ENCODE results near the gene ZDHHC11. TPM values are rescaled to one million over a fixed set of nuclear protein-coding genes. Genes with fewer than 3 reads are reported as not detected.
"Not testable (repeated sequence)": the region's sequence is repeated elsewhere in the genome, so short reads cannot be mapped to it uniquely, and the experiment has no call there.

Gene ZDHHC11
- total RNA-seq, 1 experiment from 2014 or later: 2.1 TPM

GRCh38 chr5:884345-885126, 33.8 kb upstream of the ZDHHC11 start:
- H3K9me3 ChIP-seq (replicated peaks): no peaks in the 10 kb centered on the region
- H3K27me3 ChIP-seq: no peaks in the 10 kb centered on the region
- no peak overlapping the region for H3K4me3 ChIP-seq
- no peaks in the 10 kb centered on the region for H3K4me1 ChIP-seq
- DNase-seq: no peak
- peaks cover 45% of the 10 kb centered on the region for H3K36me3 ChIP-seq
- no peak overlapping the region for H3K27ac ChIP-seq

DNA sequence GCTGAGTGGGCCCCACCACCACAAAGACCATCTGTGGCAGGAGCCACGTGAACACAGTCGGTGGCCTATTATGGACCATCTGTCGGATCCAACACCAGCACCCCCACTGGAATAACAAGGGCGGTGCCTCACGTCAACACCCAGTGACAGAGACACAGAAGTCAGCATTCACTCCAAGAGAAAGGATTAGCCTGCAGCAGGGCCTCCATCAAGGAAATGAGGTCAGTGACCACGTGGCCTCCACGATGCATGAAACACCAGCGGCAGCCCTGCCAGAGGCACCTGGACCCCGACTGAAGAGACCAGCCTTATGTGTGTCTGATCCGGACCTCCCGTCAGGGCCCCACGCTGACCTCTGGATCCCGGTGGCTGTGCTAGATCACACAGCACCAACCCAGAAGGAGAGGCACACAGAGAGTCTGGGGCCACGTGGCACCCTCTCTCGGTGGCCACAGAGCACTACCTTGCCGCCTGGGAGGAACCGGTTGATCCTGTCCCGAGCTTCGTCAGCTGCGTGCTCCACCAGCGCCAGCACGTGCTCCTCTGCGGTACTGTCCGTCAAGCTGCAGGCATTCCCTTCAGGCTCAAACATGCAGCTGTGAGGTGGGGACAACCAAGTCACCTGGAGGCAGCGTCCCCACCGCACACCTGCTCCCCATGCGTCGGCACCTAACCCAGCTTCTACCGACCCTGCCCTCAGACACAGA, 32.8 kb upstream of the ZDHHC11 start:
- Histone ChIP-seq H3K27me3 (no peaks in the 10 kb centered on the region), H3K27ac (no peak overlapping the region), H3K36me3 (peaks cover 43% of the 10 kb centered on the region), H3K9me3 (replicated peaks) (no peaks in the 10 kb centered on the region), H3K4me3 (no peak overlapping the region), H3K4me1 (no peaks in the 10 kb centered on the region)
- DNase-seq: no peak

- Histone ChIP-seq H3K4me3 (no peak overlapping the region), H3K9me3 (replicated peaks) (no peaks in the 10 kb centered on the region), H3K4me1 (no peaks in the 10 kb centered on the region), H3K36me3 (peaks cover 38% of the 10 kb centered on the region), H3K27me3 (no peaks in the 10 kb centered on the region), H3K27ac (no peak overlapping the region)
- no peak for DNase-seq
Measured at GRCh38 chr5:882253-883183, 31.7 kb upstream of the ZDHHC11 start.

GRCh38 chr5:881551-881935, 30.8 kb upstream of the ZDHHC11 start:
- H3K27me3 ChIP-seq: no peaks in the 10 kb centered on the region
- peaks cover 31% of the 10 kb centered on the region for H3K36me3 ChIP-seq
- no peaks in the 10 kb centered on the region for H3K4me1 ChIP-seq
- H3K4me3 ChIP-seq: no peak overlapping the region
- no peaks in the 10 kb centered on the region for H3K9me3 ChIP-seq (replicated peaks)
- H3K27ac ChIP-seq: no peak overlapping the region
- DNase-seq: no peak

DNA sequence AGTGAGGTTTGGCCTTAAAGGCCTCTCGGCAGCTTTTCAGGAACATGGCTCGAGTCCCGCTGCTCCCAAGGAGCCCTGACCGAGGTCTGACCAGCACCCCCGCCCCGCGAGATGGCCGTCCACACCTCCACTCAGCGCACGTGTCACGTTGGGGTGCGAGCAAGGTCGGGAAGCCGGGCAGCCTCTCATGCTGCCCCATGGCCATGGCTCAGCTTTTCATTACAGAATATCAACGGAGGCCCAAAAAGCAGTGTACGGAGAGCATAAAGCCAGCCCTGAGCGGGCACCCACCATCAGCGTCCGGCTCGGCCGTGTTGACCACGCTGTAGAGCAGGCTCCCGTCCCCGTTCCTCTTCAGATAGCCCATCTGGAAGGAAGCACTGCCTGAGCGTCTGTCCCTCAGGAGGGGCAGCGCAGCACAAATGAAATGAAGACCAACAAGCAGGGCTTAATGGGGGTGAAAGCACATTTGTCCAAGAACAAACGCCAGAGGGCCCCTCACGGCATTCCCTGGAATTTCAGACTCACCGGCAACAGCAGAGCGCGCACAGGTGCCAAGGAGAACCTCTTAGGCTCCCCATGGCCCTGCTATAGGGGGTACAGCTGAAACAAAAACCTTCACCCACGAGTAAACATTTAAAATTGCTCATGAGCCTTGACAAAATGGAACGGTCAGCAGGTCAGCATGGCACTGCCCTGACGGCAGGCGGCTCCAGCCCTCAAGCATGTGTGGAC, 30.2 kb upstream of the ZDHHC11 start:
- no peak for DNase-seq
- Histone ChIP-seq H3K4me1 (no peaks in the 10 kb centered on the region), H3K36me3 (peaks cover 25% of the 10 kb centered on the region), H3K27ac (no peak overlapping the region), H3K9me3 (replicated peaks) (no peaks in the 10 kb centered on the region), H3K4me3 (no peak overlapping the region), H3K27me3 (no peaks in the 10 kb centered on the region)

DNA sequence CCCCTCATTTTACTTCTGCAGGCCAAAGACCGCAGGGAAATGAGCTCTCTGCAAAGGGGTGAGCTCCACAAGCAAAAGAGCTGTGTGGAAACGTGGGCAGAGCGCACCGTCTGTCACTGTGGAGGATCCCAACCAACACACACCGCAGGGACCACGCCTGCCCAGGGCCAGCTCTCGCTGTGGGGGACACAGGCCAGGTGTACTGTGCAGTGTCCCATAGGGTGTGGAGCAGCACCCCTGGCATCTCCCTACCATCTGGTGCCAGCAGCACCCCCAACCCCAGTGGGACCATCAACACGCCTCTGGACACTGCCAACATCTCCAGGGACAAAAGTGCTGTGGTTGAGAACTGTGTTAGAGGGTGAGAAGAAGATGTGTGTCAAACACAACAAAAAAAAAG, 27.9 kb upstream of the ZDHHC11 start:
- not testable (repeated sequence) for H3K36me3 ChIP-seq; H3K4me3 ChIP-seq; DNase-seq; H3K27ac ChIP-seq; H3K27me3 ChIP-seq; H3K4me1 ChIP-seq; H3K9me3 ChIP-seq (replicated peaks)

- no peaks in the 10 kb centered on the region for H3K9me3 ChIP-seq (replicated peaks)
- H3K27me3 ChIP-seq: no peaks in the 10 kb centered on the region
- no peak overlapping the region for H3K4me3 ChIP-seq
- DNase-seq: no peak
- no peaks in the 10 kb centered on the region for H3K4me1 ChIP-seq
- H3K36me3 ChIP-seq: peaks cover 2% of the 10 kb centered on the region; the same call in 1 of the 2 replicates
- no peak overlapping the region for H3K27ac ChIP-seq
Measured at GRCh38 chr5:878125-878524, 27.3 kb upstream of the ZDHHC11 start.

DNA sequence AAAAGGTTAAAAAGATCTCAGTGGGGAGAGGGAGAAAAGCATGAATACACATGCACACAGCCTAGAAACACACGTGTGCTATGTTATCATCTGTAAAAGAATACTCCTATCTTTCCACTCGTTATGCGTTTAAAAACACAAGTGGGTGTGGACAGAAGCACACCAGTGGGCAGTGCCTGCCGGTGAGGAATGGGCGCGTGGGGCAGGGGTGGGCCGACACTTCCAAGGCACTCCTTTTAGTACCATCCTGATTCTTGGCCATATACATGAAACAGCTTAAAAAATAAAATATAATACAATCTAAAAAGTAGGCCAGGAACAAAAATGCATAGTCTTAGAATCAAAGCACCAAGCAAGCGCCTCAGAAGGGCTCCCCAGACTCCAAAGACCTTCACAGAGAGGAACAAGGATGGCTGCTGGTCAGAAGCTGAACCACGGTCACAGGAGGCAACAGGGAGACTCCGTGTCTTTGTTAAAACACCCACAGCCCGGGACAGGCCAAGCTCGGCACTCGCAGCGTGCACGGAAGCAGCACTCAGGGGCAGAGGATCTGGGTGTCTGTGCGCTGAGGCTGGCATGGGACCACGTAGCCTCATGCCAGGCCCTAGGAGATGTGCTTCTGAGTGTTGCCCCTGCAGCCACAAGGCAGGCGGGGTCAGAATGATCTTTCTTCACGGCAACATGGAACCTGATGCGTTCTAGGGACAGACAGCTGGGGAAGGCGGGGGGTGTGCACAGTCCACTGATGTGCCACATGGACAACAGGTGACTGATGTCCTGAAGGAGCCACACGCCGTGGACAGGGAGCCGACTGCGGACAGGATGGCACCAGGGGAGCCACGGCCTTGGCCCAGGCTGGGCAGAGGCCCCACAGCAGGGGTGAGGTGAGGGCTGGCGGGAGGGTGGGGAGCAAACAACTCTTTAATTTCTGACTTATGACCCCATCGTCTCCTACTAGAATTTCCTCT, 25.9 kb upstream of the ZDHHC11 start:
- no peaks in the 10 kb centered on the region for H3K9me3 ChIP-seq (replicated peaks)
- H3K36me3 ChIP-seq: peaks cover 2% of the 10 kb centered on the region; the same call in 1 of the 2 replicates
- no peak overlapping the region for H3K4me3 ChIP-seq
- H3K27me3 ChIP-seq: no peaks in the 10 kb centered on the region
- H3K27ac ChIP-seq: no peak overlapping the region
- no peaks in the 10 kb centered on the region for H3K4me1 ChIP-seq
- no peak for DNase-seq

GRCh38 chr5:875931-876330, 25.1 kb upstream of the ZDHHC11 start:
- Histone ChIP-seq H3K9me3 (replicated peaks) (no peaks in the 10 kb centered on the region), H3K27me3 (no peaks in the 10 kb centered on the region), H3K27ac (no peak overlapping the region), H3K4me3 (no peak overlapping the region), H3K4me1 (no peaks in the 10 kb centered on the region), H3K36me3 (peaks cover 7% of the 10 kb centered on the region; the same call in 1 of the 2 replicates)
- no peak for DNase-seq

- Histone ChIP-seq H3K36me3 (peaks cover 20% of the 10 kb centered on the region; the same call in 1 of the 2 replicates), H3K27ac (no peak overlapping the region), H3K27me3 (no peaks in the 10 kb centered on the region), H3K9me3 (replicated peaks) (no peaks in the 10 kb centered on the region), H3K4me3 (no peak overlapping the region), H3K4me1 (no peaks in the 10 kb centered on the region)
- DNase-seq: no peak
Measured at GRCh38 chr5:873328-873727, 22.5 kb upstream of the ZDHHC11 start.

DNA sequence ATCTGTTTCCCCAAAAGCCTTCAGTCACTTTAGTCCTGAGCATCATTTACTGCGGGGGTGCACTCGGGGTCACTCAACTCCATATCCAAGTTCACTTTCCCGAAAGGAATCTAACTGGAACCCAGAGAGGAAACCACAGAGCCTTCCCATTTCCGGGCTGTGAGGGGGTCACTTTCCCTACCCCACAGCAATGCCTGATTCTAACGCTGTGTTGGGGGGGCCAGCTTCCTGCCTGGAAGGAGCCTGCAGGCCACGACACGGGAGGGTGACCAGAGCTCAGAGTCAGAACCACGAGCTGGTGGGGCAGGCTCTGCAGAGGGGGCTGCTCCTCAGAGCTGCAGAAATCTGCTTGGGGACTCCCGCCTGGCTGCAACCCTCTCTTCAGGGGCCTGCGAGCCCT, 21.5 kb upstream of the ZDHHC11 start:
- Histone ChIP-seq H3K36me3 (peaks cover 25% of the 10 kb centered on the region; the same call in 1 of the 2 replicates), H3K27me3 (no peaks in the 10 kb centered on the region), H3K4me1 (no peaks in the 10 kb centered on the region), H3K9me3 (replicated peaks) (no peaks in the 10 kb centered on the region), H3K27ac (no peak overlapping the region), H3K4me3 (no peak overlapping the region)
- DNase-seq: no peak

DNA sequence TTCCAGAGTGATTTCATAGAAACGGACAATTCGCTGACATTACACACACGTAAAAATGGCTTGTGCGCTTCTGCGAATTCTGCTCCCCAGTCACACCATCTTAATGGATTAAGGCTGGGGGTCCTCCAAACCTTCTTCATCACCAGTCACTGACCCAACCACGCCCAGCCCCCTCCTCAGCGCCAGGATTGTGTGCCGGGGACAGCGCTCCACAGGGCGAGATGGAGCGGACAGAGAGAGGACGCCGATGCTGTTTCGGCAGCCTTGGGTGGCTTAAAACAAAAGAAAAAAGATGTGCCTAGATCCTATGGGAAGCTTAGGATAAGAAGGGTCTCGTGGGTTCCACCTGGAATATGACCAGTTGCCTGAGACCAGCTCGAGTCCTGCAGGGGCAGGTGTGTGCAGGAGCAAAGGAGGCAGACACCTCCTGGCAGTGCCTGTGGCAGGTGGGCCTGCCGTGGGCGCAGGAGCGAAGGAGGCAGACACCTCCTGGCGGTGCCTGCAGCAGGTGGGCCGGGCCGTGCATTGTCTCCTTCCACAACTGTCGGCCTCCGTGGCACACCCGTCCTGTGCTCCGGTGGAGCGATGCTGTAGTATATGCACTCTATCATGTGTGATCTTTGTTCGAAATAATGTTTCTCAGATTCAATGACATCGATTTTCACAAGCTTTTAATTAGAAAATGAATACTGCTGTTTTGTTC, 21.0 kb upstream of the ZDHHC11 start:
- Histone ChIP-seq H3K27me3 (no peaks in the 10 kb centered on the region), H3K9me3 (replicated peaks) (no peaks in the 10 kb centered on the region), H3K27ac (no peak overlapping the region), H3K4me3 (no peak overlapping the region), H3K4me1 (no peaks in the 10 kb centered on the region), H3K36me3 (peaks cover 25% of the 10 kb centered on the region; the same call in 1 of the 2 replicates)
- no peak for DNase-seq

DNA sequence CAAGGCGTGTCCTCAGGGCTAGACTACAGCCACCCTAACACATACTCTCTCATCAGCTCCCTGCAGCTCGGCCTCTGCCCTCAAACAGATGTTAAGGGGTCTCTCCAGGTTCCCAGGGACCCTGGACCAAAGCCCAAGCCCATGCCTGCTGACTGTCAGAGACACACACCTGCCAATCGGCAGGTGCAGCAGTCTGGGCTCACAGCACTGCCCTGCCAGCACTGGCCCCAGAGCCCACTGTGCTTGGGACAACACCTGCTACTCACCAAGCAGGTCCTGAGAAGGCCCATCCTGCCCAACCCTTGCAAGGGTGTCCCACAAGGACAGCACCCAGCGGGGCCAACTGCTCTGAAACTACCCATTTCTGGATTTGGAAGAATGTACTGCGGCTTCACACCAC, 20.2 kb upstream of the ZDHHC11 start:
- H3K27ac ChIP-seq: no peak overlapping the region
- peaks cover 25% of the 10 kb centered on the region; the same call in 1 of the 2 replicates for H3K36me3 ChIP-seq
- no peak for DNase-seq
- no peaks in the 10 kb centered on the region for H3K9me3 ChIP-seq (replicated peaks)
- H3K4me1 ChIP-seq: no peaks in the 10 kb centered on the region
- H3K4me3 ChIP-seq: no peak overlapping the region
- H3K27me3 ChIP-seq: no peaks in the 10 kb centered on the region
